Esophagus (tissue), 2 donors: ENCODE results near the gene KCNQ2. TPM values are rescaled to one million over a fixed set of nuclear protein-coding genes. Genes with fewer than 3 reads are reported as not detected.

ENCODE experiments used
- H3K27ac ChIP-seq, 2 donors: one replicate each; pipeline ENCODE4 v1.5.1; 2013; ENCODE audit warnings: low read depth in 2 of 2, mild to moderate bottlenecking in 2 of 2, inconsistent platforms in 1 of 2, low read length in 1 of 2, moderate library complexity in 1 of 2
- H3K27me3 ChIP-seq, 2 donors: one replicate each; pipeline ENCODE4 v1.6.1; 2013; ENCODE audit warnings: low read length in 2 of 2, control low read depth in 1 of 2, mild to moderate bottlenecking in 1 of 2; ENCODE audit not compliant: insufficient read depth in 2 of 2, control insufficient read depth in 1 of 2
- H3K36me3 ChIP-seq, 2 donors: one replicate each; pipeline ENCODE4 v1.6.1; 2013; ENCODE audit warnings: low read length in 1 of 2; ENCODE audit not compliant: control insufficient read depth in 2 of 2, insufficient read depth in 2 of 2
- H3K4me1 ChIP-seq, 2 donors: one replicate each; pipeline ENCODE4 v1.6.1; 2013; ENCODE audit warnings: low read length in 1 of 2; ENCODE audit not compliant: control insufficient read depth in 2 of 2, insufficient read depth in 2 of 2
- H3K4me3 ChIP-seq, 2 donors: one replicate each; pipeline ENCODE4 v1.5.1; 2013; ENCODE audit warnings: low read length in 2 of 2, mild to moderate bottlenecking in 2 of 2, low read depth in 1 of 2, moderate library complexity in 1 of 2
- H3K9me3 ChIP-seq, 2 donors: one replicate each; pipeline ENCODE4 v1.6.1; 2013; ENCODE audit warnings: mild to moderate bottlenecking in 2 of 2, low read depth in 1 of 2, low read length in 1 of 2, moderate library complexity in 1 of 2; ENCODE audit not compliant: control insufficient read depth in 2 of 2, insufficient read depth in 1 of 2
- WGBS, 2 donors: extraction: QIAGEN DNeasy Blood & Tissue Kit; methylation state at CpG; one replicate each; pipeline ENCODE4 v1.1.7; 2013; 5-methylcytosine and 5-hydroxymethylcytosine counted together
- polyA plus RNA-seq, 2 donors: library from polyadenylated mRNA; stranded (reverse); fragments of 200-250 nt; gene quantifications; one replicate each; pipeline ENCODE4 v1.2.3, GENCODE V29; 2013
- donor health status: healthy with polysubstance abuse.
- donor health status: Bipolar disorder and iron deficiency.

The KCNQ2 gene
- polyA plus RNA-seq, 2 donors, result 0.01 to 0.06 TPM

DNA sequence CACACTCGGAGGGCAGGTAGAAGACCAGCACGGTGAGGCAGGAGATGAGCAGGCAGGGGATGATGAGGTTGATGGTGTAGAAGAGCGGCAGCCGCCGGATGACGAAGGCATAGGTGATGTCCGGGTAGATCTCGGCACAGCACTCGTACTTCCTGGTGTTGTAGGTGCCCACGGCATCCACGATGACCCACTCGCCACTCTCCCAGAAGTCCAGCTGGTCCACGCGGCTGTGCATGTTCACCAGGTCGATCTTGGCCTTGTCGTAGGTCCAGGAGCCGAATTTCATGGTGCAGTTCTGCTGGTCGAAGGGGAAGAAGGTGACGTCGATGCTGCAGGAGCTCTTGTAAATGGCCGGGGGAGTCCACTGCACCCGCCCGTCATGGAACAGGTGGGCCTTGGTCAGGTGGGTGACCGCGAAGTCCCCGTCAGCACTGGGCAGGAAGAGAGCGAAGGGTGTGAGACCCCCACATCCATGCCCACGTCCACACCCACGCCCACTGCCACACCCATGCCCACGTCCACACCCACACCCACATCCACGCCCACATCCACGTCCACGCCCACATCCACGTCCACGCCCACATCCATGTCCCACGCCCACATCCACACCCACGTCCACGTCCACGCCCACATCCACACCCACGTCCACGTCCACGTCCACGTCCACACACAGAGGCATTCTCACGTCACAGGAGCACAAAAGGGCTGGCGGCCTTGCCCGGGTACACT, 121.7 kb downstream of the KCNQ2 start:
- 87 to 89% methylated on average over 39 to 46 of the region's 46 CpGs for WGBS, 2 donors
- Histone ChIP-seq H3K27me3 (no peaks in the 10 kb centered on the region), H3K27ac (no peak overlapping the region), H3K9me3 (peaks cover 0 to 17% of the 10 kb centered on the region in 2 donors), H3K36me3 (no peaks in the 10 kb centered on the region), H3K4me3 (no peak overlapping the region), H3K4me1 (no peaks in the 10 kb centered on the region)

Other genes starting within 250 kb of the KCNQ2 start
- under 1 TPM in 1 of 2 donors, not detected in 1; 0.04 TPM for gene BIRC7, start 236.8 kb downstream of the KCNQ2 start, polyA plus RNA-seq
- gene NKAIN4, start 218.2 kb downstream of the KCNQ2 start, polyA plus RNA-seq, result not detected
- 10 to 100 TPM; 33.3 to 76.1 TPM for gene ARFGAP1, start 199.8 kb downstream of the KCNQ2 start, polyA plus RNA-seq
- gene COL20A1, start 179.5 kb downstream of the KCNQ2 start, polyA plus RNA-seq, result not detected
- gene CHRNA4, start 111.3 kb downstream of the KCNQ2 start, polyA plus RNA-seq, result under 1 TPM in 1 of 2 donors, not detected in 1; 0.02 TPM
- 1 to 10 TPM in 1 of 2 donors, under 1 TPM in 1; 0.86 to 7.3 TPM for gene EEF1A2, start 26.4 kb upstream of the KCNQ2 start, polyA plus RNA-seq
- 1,000 to 10,000 TPM in 1 of 2 donors, 100 to 1,000 TPM in 1; 615 to 1,105 TPM for gene PPDPF, start 48.1 kb upstream of the KCNQ2 start, polyA plus RNA-seq
- 10 to 100 TPM; 80.1 to 81.6 TPM for gene PTK6, start 64.7 kb upstream of the KCNQ2 start, polyA plus RNA-seq
- under 1 TPM in 1 of 2 donors, not detected in 1; 0.04 TPM for gene SRMS, start 75.1 kb upstream of the KCNQ2 start, polyA plus RNA-seq
- under 1 TPM; 0.07 to 0.26 TPM for gene FNDC11, start 81.5 kb upstream of the KCNQ2 start, polyA plus RNA-seq
- 1 to 10 TPM; 7.2 to 8.3 TPM for gene HELZ2, start 101.6 kb upstream of the KCNQ2 start, polyA plus RNA-seq
- gene GMEB2, start 154.4 kb upstream of the KCNQ2 start, polyA plus RNA-seq, result 1 to 10 TPM; 7.6 to 8.8 TPM
- gene STMN3, start 180.8 kb upstream of the KCNQ2 start, polyA plus RNA-seq, result 1 to 10 TPM; 3.7 to 6.1 TPM
- 10 to 100 TPM in 1 of 2 donors, 1 to 10 TPM in 1; 8.1 to 14.5 TPM for gene RTEL1, start 185.7 kb upstream of the KCNQ2 start, polyA plus RNA-seq
- gene TNFRSF6B, start 224.0 kb upstream of the KCNQ2 start, polyA plus RNA-seq, result 10 to 100 TPM in 1 of 2 donors, 1 to 10 TPM in 1; 2.6 to 15.2 TPM
- 10 to 100 TPM; 33.9 to 35.4 TPM for gene ARFRP1, start 235.3 kb upstream of the KCNQ2 start, polyA plus RNA-seq
- gene ZGPAT, start 235.4 kb upstream of the KCNQ2 start, polyA plus RNA-seq, result 10 to 100 TPM; 24.4 to 38.9 TPM